Heart left ventricle (tissue), 13 donors: ENCODE measurements around the gene ITGB4.

Experiments used
- POLR2A ChIP-seq, 2 donors: fragments of 450-650 bp; IDR thresholded peaks; one replicate each; pipeline ENCODE4 v1.6.1; 2017; ENCODE audit warnings: antibody characterized with exemption in 2 of 2, mild to moderate bottlenecking in 2 of 2, moderate library complexity in 2 of 2
- TF ChIP-seq, protein P1 (sequence below), 12 donors: fragments of 200-600 bp; sonication (generic) in 4 of 12; IDR thresholded peaks; one replicate each; pipeline versions ENCODE4 v1.5.0 to v1.8.0; 2018 to 2022; ENCODE audit warnings: antibody characterized with exemption in 12 of 12, mild to moderate bottlenecking in 5 of 12
- donor health status: ischemic (EF 13 %, LVEDD 7.1; RV severe dilation, severe dysfunction).
- donor health status: DM: no; HTN: yes; CAD: no.
- donor health status: DM: no; HTN: no; CAD: no.
- donor health status: ischemic (EF 25% LVEDD 6.9; RV normal size, moderate dysfunction).
- donor health status: ischemic (EF 25% LVEDD 5.7; RV mildly dilated, moderate dysfunction).
- donor health status: ischemic (EF 35%, LVEDD 5.7; RV mildly dilated, moderate dysfunction).
- donor health status: nonischemic (EF 11% LVEDD 7.7; RV severe dilation, severe dysfunction).
- donor health status: DM: yes; HTN: yes; CAD: no.
- donor health status: PGD.
- donor health status: ischemic (EF 29% LVEDD 5.4; RV normal size, mild dysfunction).
- donor health status: nonischemic (EF 23%, LVEDD 6.1; RV moderate dilation, normal function).

DNA sequence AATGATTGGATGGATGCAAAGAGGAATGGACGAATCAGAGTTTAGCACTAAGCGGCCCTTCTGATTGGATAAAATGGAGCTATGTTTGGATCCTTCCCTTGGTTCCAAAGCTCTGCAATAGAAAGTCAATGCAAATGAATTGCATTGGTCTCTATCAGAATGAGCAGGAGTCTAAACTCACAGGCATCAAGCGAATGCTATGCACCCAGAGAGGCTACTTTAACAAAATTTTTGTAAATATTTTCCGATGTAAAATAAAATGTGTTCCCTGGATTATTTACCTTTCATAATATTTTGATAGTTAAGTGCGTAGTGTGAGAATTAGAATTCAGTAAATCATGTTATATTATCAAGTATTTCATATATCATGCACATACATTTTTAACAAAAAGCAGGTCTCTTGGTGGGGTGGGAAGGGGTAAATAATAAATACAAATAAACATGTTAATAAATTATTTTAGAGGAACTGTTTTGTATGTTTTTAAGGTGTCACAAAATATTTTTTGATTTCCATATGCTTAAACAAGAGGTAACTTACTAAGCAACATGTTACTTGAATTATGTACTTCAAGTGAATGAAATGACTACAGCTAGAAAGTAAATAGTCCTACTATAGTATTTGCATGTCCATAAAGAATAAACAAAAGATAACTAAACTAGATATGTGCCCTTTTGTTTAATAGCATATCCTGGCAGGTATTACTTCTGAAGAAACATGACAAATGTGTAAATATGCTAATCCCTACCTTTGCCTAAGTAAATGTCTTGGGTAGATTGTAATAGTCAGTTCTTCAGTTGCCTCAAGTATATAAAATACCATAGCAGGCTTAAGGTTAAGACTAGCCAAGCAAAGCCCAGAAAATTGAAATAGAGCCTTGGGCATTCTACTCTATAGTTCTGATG is 59.0 kb downstream of the ITGB4 start:
- TF ChIP-seq, protein P1, sequence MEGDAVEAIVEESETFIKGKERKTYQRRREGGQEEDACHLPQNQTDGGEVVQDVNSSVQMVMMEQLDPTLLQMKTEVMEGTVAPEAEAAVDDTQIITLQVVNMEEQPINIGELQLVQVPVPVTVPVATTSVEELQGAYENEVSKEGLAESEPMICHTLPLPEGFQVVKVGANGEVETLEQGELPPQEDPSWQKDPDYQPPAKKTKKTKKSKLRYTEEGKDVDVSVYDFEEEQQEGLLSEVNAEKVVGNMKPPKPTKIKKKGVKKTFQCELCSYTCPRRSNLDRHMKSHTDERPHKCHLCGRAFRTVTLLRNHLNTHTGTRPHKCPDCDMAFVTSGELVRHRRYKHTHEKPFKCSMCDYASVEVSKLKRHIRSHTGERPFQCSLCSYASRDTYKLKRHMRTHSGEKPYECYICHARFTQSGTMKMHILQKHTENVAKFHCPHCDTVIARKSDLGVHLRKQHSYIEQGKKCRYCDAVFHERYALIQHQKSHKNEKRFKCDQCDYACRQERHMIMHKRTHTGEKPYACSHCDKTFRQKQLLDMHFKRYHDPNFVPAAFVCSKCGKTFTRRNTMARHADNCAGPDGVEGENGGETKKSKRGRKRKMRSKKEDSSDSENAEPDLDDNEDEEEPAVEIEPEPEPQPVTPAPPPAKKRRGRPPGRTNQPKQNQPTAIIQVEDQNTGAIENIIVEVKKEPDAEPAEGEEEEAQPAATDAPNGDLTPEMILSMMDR (IDR thresholded peaks at IDR 0.05): no peak
- TF ChIP-seq POLR2A (IDR thresholded peaks at IDR 0.05): no peak
